Activated naive CD4-positive, alpha-beta T cell treated with anti-CD3 and anti-CD28 coated beads, Interleukin-2, amount 50 U/mL, for 72 hours (primary cell): Measurements from ENCODE around the gene FILIP1. TPM values are rescaled to one million over a fixed set of nuclear protein-coding genes. Genes with fewer than 3 reads are reported as not detected.
"Not testable (repeated sequence)": the region's sequence is repeated elsewhere in the genome, so short reads cannot be mapped to it uniquely, and the experiment has no call there.

Source experiments
- ATAC-seq, 2 donors: fragments of 150-1000 bp; cut with Tn5 transposase; 2 replicates each; pipeline ENCODE4 v1.10.0; 2021; ENCODE audit warnings: mild to moderate bottlenecking in 2 of 2, moderate library complexity in 2 of 2
- DNase-seq, 2 donors: peaks; one replicate each; pipeline ENCODE4 v3.0.0; 2021 to 2022; ENCODE audit warnings: low spot score in 2 of 2
- H3K27ac Mint-ChIP-seq, 2 donors: one replicate each; pipeline ENCODE4 v1.8.0; 2022; ENCODE audit warnings: mild to moderate bottlenecking in 2 of 2, mixed read lengths in 2 of 2
- H3K36me3 Mint-ChIP-seq, 2 donors: one replicate each; pipeline ENCODE4 v1.8.0; 2022; ENCODE audit warnings: mixed read lengths in 2 of 2
- H3K9me3 Mint-ChIP-seq, 2 donors: one replicate each; pipeline ENCODE4 v1.8.0; 2022; ENCODE audit warnings: mixed read lengths in 2 of 2
- total RNA-seq, 2 donors: library from RNA; stranded (reverse); gene quantifications; one replicate each; pipeline ENCODE4 v1.2.3, GENCODE V29; 2022

Gene FILIP1
- total RNA-seq, 2 donors from 2014 or later: not detected

DNA sequence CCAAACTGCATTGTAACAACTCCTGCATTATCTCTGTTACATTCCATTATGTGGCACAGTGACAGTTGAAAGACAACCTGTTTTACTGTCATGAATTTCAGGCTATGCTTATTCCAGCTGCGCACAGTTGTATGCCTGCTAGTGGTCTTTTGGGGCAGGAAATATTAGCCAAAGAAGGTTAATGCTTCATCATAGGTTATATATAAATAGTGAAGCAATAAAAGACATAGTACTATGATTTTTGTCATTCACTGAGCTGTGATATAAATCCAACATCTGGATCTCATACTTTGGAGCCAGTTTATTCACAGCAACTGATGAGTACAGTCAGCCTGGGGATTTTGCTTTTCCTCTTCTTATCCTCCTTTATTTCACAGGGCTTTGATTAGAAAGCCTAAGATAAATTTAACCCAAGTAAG, 55.6 kb downstream of the FILIP1 start:
- H3K36me3 Mint-ChIP-seq: no peaks in the 10 kb centered on the region
- DNase-seq (no peak), ATAC-seq (no peak)
- H3K27ac Mint-ChIP-seq: no peak overlapping the region
- H3K9me3 Mint-ChIP-seq: no peaks in the 10 kb centered on the region

DNA sequence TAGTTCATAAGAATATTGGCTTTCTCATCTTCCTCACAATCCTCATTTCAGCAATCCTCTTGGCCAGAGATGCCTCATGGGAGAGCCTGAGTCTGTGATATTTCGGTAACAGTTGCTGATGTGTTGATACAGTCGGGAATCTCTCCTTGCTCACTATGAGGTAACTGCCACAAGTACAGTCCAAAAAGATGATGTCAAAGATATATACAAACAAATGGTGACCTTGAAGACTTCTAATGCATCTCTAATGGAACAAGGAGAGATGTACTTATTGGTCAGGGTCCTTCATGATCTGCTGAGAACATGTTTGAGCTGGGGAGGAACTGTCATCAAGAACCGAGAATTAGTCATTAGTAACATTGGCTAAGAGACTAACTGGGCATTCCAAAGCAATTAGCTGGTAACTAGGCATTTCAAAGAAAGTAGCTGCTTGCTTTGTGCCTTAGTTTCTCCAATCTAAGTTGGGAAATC, 56.1 kb downstream of the FILIP1 start:
- ATAC-seq (no peak), DNase-seq (no peak)
- Mint-ChIP-seq H3K36me3 (no peaks in the 10 kb centered on the region), H3K27ac (no peak overlapping the region), H3K9me3 (no peaks in the 10 kb centered on the region)

DNA sequence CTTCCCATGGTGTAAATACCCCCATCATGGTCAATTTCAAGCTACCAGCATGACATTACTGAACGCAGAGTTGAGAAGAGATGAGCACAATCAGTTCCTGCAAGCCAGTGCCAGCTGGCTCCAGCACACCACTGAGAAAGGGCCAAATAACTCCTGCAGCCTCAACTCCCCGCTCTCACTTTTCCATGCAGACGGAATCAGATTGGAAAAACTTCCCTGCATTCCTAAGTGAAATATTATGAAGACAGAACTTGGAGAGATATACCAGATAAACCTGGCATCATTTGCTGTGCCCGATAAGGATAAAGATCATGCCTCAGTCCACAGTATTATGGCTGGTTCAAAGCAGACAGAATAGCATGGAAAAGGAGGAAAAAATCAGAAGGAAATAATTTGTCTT, 56.7 kb downstream of the FILIP1 start:
- ATAC-seq: no peak
- H3K27ac Mint-ChIP-seq: no peak overlapping the region

DNA sequence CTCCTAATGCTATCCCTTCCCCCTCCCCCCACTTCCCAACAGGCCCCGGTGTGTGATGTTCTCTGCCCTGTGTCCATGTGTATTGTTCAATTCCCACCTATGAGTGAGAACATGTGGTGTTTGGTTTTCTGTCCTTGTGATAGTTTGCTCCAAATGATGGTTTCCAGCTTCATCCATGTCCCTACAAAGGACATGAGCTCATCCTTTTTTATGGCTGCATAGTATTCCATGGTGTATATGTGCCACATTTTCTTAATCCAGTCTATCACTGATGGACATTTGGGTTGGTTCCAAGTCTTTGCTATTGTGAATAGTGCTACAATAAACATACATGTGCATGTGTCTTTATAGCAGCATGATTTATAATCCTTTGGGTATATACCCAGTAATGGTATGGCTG, 60.8 kb downstream of the FILIP1 start:
- H3K27ac Mint-ChIP-seq, DNase-seq, ATAC-seq, H3K9me3 Mint-ChIP-seq, H3K36me3 Mint-ChIP-seq: not testable (repeated sequence)

More for the DNA sequence above, 56.7 kb downstream of the FILIP1 start:
- Mint-ChIP-seq H3K9me3 (no peaks in the 10 kb centered on the region), H3K36me3 (no peaks in the 10 kb centered on the region)
- no peak for DNase-seq

DNA sequence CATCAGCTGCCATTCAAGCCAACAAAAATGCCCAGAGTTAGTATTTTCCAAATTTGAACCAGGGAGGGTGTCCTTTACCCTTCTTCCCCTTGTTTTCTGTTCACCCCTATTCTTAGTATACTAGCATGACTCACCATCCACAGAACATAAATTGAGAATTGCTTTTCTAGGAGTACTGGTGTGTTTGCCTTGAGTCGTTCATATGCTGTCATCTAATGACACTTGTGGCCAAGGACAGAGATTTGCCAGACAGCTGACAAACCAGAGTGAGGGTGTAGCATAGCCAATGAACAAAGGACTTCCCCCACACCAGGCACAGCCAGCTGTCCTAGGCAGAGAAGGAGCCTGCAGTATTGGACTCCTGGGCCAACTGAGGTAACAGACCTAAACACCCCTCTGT, 62.2 kb downstream of the FILIP1 start:
- peak in 1 of 2 donors; percentile 82 for ATAC-seq
- Mint-ChIP-seq H3K9me3 (peaks cover 0 to 9% of the 10 kb centered on the region in 2 donors), H3K36me3 (peaks cover 0 to 5% of the 10 kb centered on the region in 2 donors), H3K27ac (no peak overlapping the region)
- DNase-seq: peak in 1 of 2 donors; percentile 3

DNA sequence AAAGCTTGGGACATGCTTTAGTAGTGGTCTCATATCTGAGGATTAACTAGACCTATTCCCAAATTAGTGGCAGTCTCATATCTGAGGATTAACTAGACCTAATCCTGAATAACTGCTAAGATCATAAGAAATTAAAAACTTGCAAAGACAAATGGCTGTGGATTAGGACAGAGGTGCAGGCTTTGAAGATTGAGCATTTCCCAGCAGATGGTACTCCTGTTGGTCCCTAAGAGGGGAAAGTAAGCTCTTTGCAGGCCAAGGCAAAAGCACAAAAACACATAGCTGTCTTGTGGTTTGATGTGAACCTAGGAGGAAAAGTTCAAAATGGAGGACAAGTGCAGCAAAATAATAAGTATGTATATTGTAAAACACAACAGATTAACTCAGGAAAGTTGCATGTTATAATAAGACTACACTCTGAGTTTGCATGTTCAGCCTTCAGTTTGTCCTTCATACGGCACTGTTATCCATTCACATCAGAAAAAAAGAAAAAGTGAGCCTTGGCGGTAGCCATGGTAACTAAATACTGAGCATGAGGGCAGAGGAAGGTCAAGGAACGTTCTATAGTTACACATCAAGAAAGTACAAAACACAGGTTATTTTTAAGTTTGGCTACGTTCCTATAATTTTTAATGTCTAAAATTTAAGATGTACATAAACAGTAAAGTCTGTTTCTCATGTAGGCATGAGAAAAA, 62.8 kb downstream of the FILIP1 start:
- peaks cover 0 to 9% of the 10 kb centered on the region in 2 donors for H3K9me3 Mint-ChIP-seq
- H3K36me3 Mint-ChIP-seq: peaks cover 0 to 5% of the 10 kb centered on the region in 2 donors
- ATAC-seq (no peak), DNase-seq (no peak)
- H3K27ac Mint-ChIP-seq: no peak overlapping the region

DNA sequence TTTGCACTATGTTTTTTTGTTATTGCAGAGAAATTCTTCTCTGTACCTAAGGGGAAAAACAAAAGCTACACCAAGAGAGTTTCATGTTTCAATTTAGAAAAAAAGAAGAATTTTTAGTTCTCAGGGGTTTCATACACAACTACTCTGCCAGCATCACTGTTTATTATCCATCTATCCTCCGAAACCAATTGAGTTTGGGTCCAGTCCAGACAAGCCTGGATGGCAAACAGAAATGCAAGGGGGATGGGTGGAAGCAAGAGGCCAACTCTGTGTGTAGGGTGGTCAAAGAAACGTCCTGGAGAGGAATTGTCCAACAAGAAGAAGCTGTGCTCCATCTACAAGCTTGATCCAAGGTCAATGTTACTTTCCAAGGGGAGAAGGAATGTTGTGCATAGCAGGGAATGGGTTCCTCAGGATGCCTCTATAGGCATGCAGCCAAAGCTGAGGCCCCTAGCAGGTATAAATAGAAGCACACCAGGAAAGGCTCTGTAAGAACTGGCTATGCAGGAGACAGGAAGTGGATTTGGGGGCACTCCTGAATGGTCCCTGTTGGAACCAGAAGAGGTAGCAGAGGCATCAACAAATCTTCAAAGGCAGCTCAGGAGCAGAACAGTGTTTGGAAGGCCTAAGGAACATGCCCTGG, 64.4 kb downstream of the FILIP1 start:
- peaks cover 0 to 9% of the 10 kb centered on the region in 2 donors for H3K9me3 Mint-ChIP-seq
- no peak overlapping the region for H3K27ac Mint-ChIP-seq
- peaks cover 0 to 5% of the 10 kb centered on the region in 2 donors for H3K36me3 Mint-ChIP-seq
- DNase-seq: no peak
- ATAC-seq: no peak

DNA sequence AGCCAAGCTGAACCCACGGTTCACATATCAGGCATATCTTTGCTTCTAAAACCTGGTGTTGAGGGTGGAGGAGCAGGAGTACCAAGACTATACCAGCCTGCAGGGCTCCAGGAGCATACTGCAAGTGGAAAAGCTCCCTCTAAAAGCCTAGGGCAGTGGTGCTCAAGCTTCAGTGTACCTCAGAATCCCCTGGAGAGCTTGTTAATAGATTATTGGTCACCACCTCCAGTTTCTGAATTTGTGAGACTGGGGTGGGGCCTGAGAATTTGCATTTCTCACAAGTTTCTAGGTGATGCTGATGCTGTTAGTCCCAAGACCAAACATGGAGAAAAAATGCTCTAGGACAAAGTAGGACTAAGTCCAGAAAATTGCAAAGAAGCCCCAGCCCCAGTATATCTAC, 65.4 kb downstream of the FILIP1 start:
- ATAC-seq (no peak), DNase-seq (no peak)
- Mint-ChIP-seq H3K9me3 (peaks cover 0 to 9% of the 10 kb centered on the region in 2 donors), H3K36me3 (peaks cover 0 to 5% of the 10 kb centered on the region in 2 donors), H3K27ac (no peak overlapping the region)

DNA sequence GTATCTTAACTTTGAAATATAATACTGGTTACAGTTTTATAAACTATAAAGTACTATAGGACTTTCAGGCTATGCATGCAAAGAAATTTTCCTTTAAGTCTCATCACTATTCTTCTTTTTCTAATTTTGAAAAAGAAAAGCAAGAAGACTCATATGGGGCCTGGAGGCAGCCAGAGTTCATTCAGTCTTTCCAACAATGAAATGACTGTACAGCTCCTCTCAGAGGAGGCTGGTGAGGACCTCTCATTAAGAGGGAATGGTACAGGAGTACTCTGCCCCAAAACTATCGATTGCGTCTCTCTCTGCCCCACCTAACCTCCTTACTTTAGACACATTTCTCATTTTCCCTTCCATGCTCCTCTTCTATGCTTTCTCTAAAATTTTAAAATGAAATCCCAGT, 66.3 kb downstream of the FILIP1 start:
- Mint-ChIP-seq H3K36me3 (peaks cover 0 to 5% of the 10 kb centered on the region in 2 donors), H3K27ac (no peak overlapping the region), H3K9me3 (peaks cover 0 to 9% of the 10 kb centered on the region in 2 donors)
- DNase-seq (no peak), ATAC-seq (peak in 1 of 2 donors; percentile 79)

DNA sequence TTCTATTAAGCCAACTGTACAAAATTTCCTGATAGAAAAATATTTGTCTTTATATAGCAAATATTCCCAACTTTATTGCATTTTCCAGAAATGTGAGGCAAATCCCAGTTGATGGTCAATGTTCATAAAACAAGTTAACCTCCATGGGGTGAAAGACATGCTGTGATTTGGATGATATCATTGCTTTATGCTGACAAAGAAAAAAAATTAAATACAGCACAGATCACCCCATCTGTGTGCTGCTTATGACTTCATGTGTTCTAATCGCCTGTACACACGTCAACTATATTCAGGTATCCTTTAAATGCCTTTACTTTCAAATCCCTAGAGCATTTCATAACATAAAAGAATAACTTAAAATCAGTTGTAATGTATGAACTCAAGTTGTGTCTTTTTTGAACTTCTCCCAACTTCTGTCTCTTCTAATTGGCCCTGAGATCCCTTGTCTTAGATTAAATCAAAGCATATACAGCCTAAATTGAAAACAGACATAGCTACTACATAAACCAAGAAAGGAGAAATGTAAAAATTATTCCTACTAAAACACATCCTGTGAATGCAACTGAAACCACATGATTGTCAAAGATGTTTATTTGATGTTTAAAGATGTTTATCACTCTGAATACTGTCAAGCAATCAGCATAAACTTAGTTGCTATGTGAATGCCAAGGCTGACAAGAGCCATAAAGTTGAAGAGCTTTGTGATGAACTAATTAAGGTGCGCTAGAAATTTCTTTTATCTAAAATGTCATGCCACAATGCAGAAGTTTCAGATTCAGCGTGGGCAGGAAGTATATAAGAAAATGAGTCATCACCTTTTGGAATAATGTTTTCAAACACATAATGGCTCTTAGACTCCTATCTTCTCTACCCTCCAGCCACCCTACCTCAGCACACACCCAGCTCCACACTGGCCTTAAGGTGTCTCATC, 68.7 kb downstream of the FILIP1 start:
- ATAC-seq (peak; percentile 69 to 70), DNase-seq (no peak)
- Mint-ChIP-seq H3K9me3 (peaks cover 0 to 5% of the 10 kb centered on the region in 2 donors), H3K27ac (no peak overlapping the region), H3K36me3 (peaks cover 0 to 2% of the 10 kb centered on the region in 2 donors)

DNA sequence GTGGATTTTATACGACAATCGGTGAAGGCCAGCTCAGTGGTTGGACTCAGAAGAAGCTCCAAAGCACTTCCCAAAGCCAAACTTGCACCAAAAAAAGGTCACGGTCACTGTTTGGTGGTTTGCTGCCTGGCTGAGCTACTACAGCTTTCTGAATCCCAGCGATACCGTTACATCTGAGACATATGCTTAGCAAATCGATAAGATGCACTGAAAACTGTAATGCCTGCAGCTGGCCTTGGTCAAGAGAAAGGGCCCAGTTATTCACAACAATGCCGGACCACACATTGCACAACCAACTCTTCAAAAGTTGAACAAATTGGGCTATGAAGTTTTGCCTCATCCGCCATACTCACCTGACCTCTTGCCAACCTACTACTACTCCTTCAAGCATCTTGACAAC, 70.2 kb downstream of the FILIP1 start:
- H3K27ac Mint-ChIP-seq: no peak overlapping the region
- DNase-seq (no peak), ATAC-seq (no peak)
- H3K9me3 Mint-ChIP-seq: no peaks in the 10 kb centered on the region
- H3K36me3 Mint-ChIP-seq: no peaks in the 10 kb centered on the region

DNA sequence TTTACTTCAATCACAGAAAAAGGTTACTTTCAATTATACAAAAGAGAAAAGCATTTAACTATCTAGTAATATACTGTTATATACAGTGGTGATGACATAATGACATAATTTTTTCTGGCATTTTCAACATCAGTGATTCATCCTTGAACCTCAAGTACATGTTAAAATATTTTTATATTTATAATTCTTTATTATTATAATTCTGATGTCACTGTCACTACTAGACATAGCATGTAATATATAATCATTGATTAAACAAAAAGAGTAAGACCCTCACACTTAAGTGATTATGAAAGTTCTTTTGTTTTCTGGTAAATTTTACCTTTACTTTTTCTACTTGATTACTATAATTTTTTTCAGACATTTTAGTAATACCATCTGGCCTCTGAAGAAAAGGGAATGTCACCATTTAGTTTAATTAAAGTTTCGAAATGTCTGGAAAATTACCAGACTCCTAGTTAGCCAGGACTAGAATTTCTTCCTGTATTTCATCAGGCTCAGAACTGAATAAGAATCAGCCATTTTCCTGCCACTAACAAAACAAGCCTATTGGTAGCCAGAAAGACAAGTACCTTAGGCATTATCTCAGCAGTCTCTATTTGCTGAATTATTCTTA, 71.5 kb downstream of the FILIP1 start:
- DNase-seq (no peak), ATAC-seq (no peak)
- Mint-ChIP-seq H3K27ac (no peak overlapping the region), H3K9me3 (no peaks in the 10 kb centered on the region), H3K36me3 (no peaks in the 10 kb centered on the region)

DNA sequence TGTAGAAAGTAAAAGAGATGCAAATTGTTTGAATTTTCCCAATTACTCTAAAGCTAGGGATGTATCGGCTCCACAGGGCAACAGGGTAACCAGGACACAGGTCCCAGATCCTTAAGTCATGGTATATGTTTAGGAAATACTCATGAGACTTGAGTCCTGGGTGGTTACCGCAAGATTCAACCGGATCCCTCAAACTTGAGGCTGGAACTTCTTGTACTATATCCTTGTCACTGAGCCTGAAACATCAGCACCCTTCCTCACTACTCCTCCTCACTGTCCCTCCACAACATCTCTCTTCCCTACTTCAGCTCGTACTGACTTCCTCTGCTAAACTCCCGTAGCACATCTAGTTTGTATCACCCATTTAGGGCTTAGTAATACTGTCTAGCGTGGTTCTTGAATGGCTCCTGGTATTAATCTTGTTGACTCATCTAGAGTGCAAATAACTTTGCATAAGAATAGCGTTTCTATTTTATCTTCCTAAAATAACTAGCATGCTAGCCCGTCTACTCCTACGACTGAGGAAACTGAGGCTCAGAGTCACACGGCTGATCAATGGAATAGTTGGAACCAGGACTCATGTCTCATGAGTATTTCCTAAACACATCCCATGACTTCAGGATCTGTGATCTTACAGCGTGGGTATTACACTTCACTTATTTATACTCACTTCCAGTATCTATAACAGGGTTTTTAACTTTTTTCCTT, 72.1 kb downstream of the FILIP1 start:
- DNase-seq (no peak), ATAC-seq (no peak)
- Mint-ChIP-seq H3K27ac (no peak overlapping the region), H3K36me3 (no peaks in the 10 kb centered on the region), H3K9me3 (no peaks in the 10 kb centered on the region)

DNA sequence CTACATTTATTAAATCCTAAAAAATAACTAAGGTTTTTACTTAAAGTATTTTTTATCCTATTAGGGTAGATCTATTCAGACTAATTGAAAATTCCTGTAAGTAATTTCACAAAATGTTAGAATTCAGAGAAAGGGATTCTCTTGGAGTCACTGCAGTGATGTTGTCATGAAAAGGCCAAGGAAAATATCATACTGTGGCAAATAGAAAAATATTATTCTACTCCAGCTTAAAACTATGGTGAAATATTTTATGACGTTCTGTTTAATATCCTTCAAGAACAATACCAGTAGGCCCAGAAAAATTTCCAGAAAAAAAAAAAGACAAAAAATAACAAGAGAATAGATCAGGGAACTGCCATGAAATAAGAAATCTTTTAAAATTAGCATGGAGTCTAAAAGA, 73.6 kb downstream of the FILIP1 start:
- no peaks in the 10 kb centered on the region for H3K36me3 Mint-ChIP-seq
- DNase-seq (no peak), ATAC-seq (no peak)
- no peaks in the 10 kb centered on the region for H3K9me3 Mint-ChIP-seq
- no peak overlapping the region for H3K27ac Mint-ChIP-seq

DNA sequence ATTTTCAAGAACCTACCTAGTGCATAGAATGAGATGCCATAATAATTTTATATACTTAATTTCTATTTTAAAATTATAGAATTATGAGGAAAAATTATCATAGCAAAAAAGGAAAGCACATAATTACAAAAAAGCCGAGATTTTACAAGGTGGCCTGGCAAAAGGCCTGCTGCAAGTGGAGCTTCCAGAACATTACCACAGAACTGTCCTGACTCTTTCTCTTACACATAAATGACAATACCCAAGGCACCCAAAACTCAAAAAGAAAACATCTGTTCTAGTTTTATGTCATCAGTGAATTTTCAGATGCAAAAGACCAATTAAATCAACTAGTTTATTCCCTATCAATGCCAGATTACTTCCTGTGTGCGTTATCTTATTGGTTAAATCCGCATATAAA, 74.2 kb downstream of the FILIP1 start:
- H3K9me3 Mint-ChIP-seq: no peaks in the 10 kb centered on the region
- ATAC-seq: no peak
- no peak overlapping the region for H3K27ac Mint-ChIP-seq
- no peaks in the 10 kb centered on the region for H3K36me3 Mint-ChIP-seq
- no peak for DNase-seq

DNA sequence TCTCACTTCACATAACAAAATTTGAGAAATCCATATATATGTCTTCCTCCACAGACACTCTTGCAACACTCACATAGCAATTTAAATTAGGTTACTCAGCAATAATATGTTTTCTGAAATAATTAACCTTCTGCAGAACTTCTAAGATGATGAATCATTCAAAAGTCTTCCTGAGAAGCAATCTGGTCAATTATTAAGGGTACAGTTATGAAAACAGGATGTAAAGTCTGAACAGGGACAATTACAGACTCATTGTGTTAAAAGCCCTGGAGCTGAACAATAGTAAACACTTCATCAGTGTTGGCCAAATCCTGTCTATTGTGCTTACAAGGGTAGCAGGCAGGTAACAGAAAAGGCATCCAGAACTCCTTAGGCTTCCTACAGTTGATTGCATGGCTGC, 75.4 kb downstream of the FILIP1 start:
- H3K36me3 Mint-ChIP-seq: no peaks in the 10 kb centered on the region
- H3K9me3 Mint-ChIP-seq: no peaks in the 10 kb centered on the region
- H3K27ac Mint-ChIP-seq: no peak overlapping the region
- DNase-seq (no peak), ATAC-seq (no peak)
